IMR-90 (cell line): Measurements from ENCODE around the gene TMEM101. TPM values are rescaled to one million over a fixed set of nuclear protein-coding genes. Genes with fewer than 3 reads are reported as not detected.

Experiments
- ATAC-seq: fragments of 200-7000 bp; cut with Tn5 transposase; 2 replicates; pipeline ENCODE4 v1.9.1; 2020; ENCODE audit warnings: low read depth, mild to moderate bottlenecking, moderate library complexity
- BruUV-seq: library from RNA; stranded (reverse); fragments of 400-500 nt; replicated peaks from 2 replicates; lab custom pipeline; 2021; lab: Mats Ljungman, UMichigan
- CTCF ChIA-PET: fragments of 300-600 bp; formaldehyde crosslinking; extraction: SDS; loops from one replicate; lab custom pipeline; 2021; ENCODE audit warnings: antibody characterized with exemption; lab: Yijun Ruan, JAX
- POLR2A ChIA-PET: fragments of 300-600 bp; sonication (Branson Sonifier 250); formaldehyde crosslinking; loops from one replicate; lab custom pipeline; 2022; ENCODE audit warnings: antibody characterized with exemption; ENCODE audit not compliant: unreplicated experiment; lab: Charles Lee
- DNase-seq: peaks from one replicate; pipeline ENCODE4 v3.0.0; 2013
- H2AFZ ChIP-seq: replicated peaks from 2 replicates; pipeline ENCODE3; 2013; ENCODE audit warnings: low read length, mild to moderate bottlenecking; ENCODE audit not compliant: poor library complexity
- H2AK5ac ChIP-seq: 2 replicates; pipeline ENCODE4 v1.6.1; 2013; ENCODE audit warnings: low read depth, low read length, inconsistent platforms
- H2AK9ac ChIP-seq: replicated peaks from 2 replicates; pipeline ENCODE3; 2013; ENCODE audit warnings: mild to moderate bottlenecking, low read depth, low read length, moderate library complexity; ENCODE audit not compliant: poor library complexity
- H2BK120ac ChIP-seq: 2 replicates; pipeline ENCODE4 v1.6.1; 2013; ENCODE audit warnings: low read depth, low read length, inconsistent platforms
- H2BK15ac ChIP-seq: 3 replicates; pipeline ENCODE4 v1.6.1; 2013; ENCODE audit warnings: low read depth, low read length, inconsistent platforms
- H2BK20ac ChIP-seq: 2 replicates; pipeline ENCODE4 v1.6.1; 2013; ENCODE audit warnings: low read depth, mild to moderate bottlenecking, inconsistent platforms, low read length, moderate library complexity
- H2BK5ac ChIP-seq: 2 replicates; pipeline ENCODE4 v1.6.1; 2013; ENCODE audit warnings: mild to moderate bottlenecking, low read depth, low read length, inconsistent platforms; ENCODE audit not compliant: poor library complexity, severe bottlenecking
- H3K14ac ChIP-seq: replicated peaks from 2 replicates; pipeline ENCODE4 v1.6.1; 2013; ENCODE audit warnings: low read depth, low read length, inconsistent platforms
- H3K18ac ChIP-seq: 2 replicates; pipeline ENCODE4 v1.6.1; 2013; ENCODE audit warnings: low read depth, low read length, control low read depth
- H3K23ac ChIP-seq: 2 replicates; pipeline ENCODE4 v1.6.1; 2013; ENCODE audit warnings: low read depth, low read length, inconsistent platforms
- H3K27ac ChIP-seq: 2 replicates; pipeline ENCODE4 v1.5.1; 2013; ENCODE audit warnings: mild to moderate bottlenecking, control low read depth, low read length; ENCODE audit not compliant: insufficient read depth
- H3K27me3 ChIP-seq: 2 replicates; pipeline ENCODE4 v1.6.1; 2013; ENCODE audit warnings: low read length; ENCODE audit not compliant: control insufficient read depth, insufficient read depth
- H3K36me3 ChIP-seq: 2 replicates; pipeline ENCODE4 v1.6.1; 2013; ENCODE audit warnings: low read length, mixed read lengths; ENCODE audit not compliant: control insufficient read depth, insufficient read depth
- H3K4ac ChIP-seq: 2 replicates; pipeline ENCODE4 v1.6.1; 2013; ENCODE audit warnings: low read depth, low read length, inconsistent platforms
- H3K4me1 ChIP-seq: 2 replicates; pipeline ENCODE4 v1.6.1; 2013; ENCODE audit warnings: low read length, mixed read lengths; ENCODE audit not compliant: control insufficient read depth, insufficient read depth
- H3K4me2 ChIP-seq: 2 replicates; pipeline ENCODE4 v1.6.1; 2013; ENCODE audit warnings: low read depth, mild to moderate bottlenecking, control low read depth, low read length, moderate library complexity
- H3K4me3 ChIP-seq: 2 replicates; pipeline ENCODE4 v1.5.1; 2013; ENCODE audit warnings: low read depth, mild to moderate bottlenecking, control low read depth, low read length, moderate library complexity; ENCODE audit not compliant: insufficient read depth
- H3K56ac ChIP-seq: 2 replicates; pipeline ENCODE4 v1.6.1; 2013; ENCODE audit warnings: low read length, inconsistent platforms; ENCODE audit not compliant: insufficient read depth; ENCODE audit errors: extremely low read depth
- H3K79me1 ChIP-seq, 2 experiments: 2 replicates each; pipeline ENCODE4 v1.6.1; 2013; ENCODE audit warnings: low read length in 2 of 2, inconsistent platforms in 1 of 2, low read depth in 1 of 2
- H3K9ac ChIP-seq: 2 replicates; pipeline ENCODE4 v1.6.1; 2013; ENCODE audit warnings: low read depth, low read length, control low read depth
- H3K9me1 ChIP-seq: 2 replicates; pipeline ENCODE4 v1.6.1; 2013; ENCODE audit warnings: low read length, inconsistent platforms; ENCODE audit not compliant: insufficient read depth
- H3K9me3 ChIP-seq: 2 replicates; pipeline ENCODE4 v1.6.1; 2013; ENCODE audit warnings: low read length; ENCODE audit not compliant: control insufficient read depth, insufficient read depth
- H4K20me1 ChIP-seq: 2 replicates; pipeline ENCODE4 v1.6.1; 2013; ENCODE audit warnings: low read length, inconsistent platforms; ENCODE audit not compliant: insufficient read depth
- H4K5ac ChIP-seq: 2 replicates; pipeline ENCODE4 v1.6.1; 2013; ENCODE audit warnings: mild to moderate bottlenecking, low read depth, low read length, control low read depth
- H4K8ac ChIP-seq, 2 experiments: 2 replicates each; pipeline ENCODE4 v1.6.1; 2013; ENCODE audit warnings: low read depth in 2 of 2, low read length in 2 of 2, control low read depth in 1 of 2, inconsistent platforms in 1 of 2
- H4K91ac ChIP-seq: 2 replicates; pipeline ENCODE4 v1.6.1; 2013; ENCODE audit warnings: low read depth, low read length, inconsistent platforms; ENCODE audit not compliant: insufficient read depth
- CEBPB ChIP-seq: IDR thresholded peaks from 2 replicates; pipeline ENCODE4 v1.6.1; 2012; ENCODE audit warnings: low read depth, low read length, improper control_type of control experiment
- POLR2A ChIP-seq: IDR thresholded peaks from 2 replicates; pipeline ENCODE4 v1.6.1; 2012; ENCODE audit warnings: mild to moderate bottlenecking, low read depth, low read length
- WGBS, 2 experiments: methylation state at CpG; one replicate each; pipeline versions ENCODE4 v1.1.5 to v1.1.7; 2013; ENCODE audit warnings: missing lambda C conversion rate in 2 of 2; ENCODE audit not compliant: insufficient read length in 1 of 2; ENCODE audit errors: extremely low coverage in 2 of 2; 5-methylcytosine and 5-hydroxymethylcytosine counted together
- dilution Hi-C: fragments of 300-500 bp; cut with HindIII; formaldehyde crosslinking; loops from one replicate; pipeline ENCODE4 v1.14.3; 2018; ENCODE audit warnings: low sequenced_read_pairs; ENCODE audit not compliant: unreplicated experiment
- in situ Hi-C: fragments of 300-500 bp; cut with MboI; formaldehyde crosslinking; loops from 3 replicates; pipeline ENCODE4 v1.14.3; 2019; ENCODE audit warnings: low sequenced_read_pairs, inconsistent platforms, mixed read lengths
- intact Hi-C: fragments of 100-400 bp; cut with micrococcal nuclease; formaldehyde crosslinking; loops from 2 replicates; pipeline ENCODE4 v1.10.0; 2022
- polyA plus RNA-seq, 3 experiments: library from polyadenylated mRNA; depleted of rRNA; stranded (reverse); fragments of >200 nt; gene quantifications; 2 replicates each; pipeline ENCODE4 v1.2.3, GENCODE V29; 2012; ENCODE audit warnings: low replicate concordance in 1 of 3
- total RNA-seq: library from RNA; depleted of rRNA; stranded (reverse); fragments of >200 nt; gene quantifications from 2 replicates; pipeline ENCODE4 v1.2.3, GENCODE V29; 2012

TMEM101 gene
- total and polyA plus RNA-seq, 2 of the 4 experiments (the other 2 are of a cell fraction), result 30.7 to 36.6 TPM

DNA sequence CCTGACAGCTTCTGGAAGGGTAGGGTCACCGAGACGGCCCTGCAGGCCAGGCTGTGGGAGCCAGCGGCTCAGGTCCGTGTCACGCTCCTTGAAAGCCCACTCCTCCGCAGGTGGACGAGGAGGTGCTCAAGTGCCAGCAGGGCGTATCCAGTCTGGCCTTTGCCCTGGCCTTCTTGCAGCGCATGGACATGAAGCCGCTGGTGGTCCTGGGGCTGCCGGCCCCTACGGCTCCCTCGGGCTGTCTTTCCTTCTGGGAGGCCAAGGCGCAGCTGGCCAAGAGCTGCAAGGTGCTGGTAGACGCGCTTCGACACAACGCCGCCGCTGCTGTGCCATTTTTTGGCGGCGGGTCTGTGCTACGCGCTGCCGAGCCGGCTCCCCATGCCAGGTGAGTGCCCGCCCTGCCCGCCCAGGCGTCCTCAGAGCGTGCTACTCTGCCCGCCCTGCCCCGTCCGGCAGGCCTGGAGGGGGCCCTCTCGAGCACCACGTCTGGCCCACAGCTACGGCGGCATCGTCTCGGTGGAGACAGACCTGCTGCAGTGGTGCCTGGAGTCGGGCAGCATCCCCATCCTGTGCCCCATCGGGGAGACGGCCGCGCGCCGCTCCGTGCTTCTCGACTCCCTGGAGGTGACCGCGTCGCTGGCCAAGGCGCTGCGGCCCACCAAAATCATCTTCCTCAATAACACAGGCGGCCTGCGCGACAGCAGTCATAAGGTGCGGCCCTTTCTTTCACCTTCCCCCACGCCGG, 9.1 kb downstream of the TMEM101 start:
- intact Hi-C loops (no loop called here), in situ Hi-C loops (no loop called here), dilution Hi-C loops (no loop called here)
- Histone ChIP-seq H2AK9ac (peak overlapping the region; percentile 93), H3K4me2 (peak overlapping the region; percentile 68), H4K5ac (peak overlapping the region; percentile 25; the same call in 1 of the 2 replicates), H2BK5ac (no peak overlapping the region), H2BK20ac (no peak overlapping the region), H3K9ac (peak overlapping the region; percentile 35; the same call in 1 of the 2 replicates), H3K27ac (no peak overlapping the region), H4K8ac (peak overlapping the region; percentile 64 to 73; a peak in 2 of 4 replicates), H2AFZ (peak overlapping the region; percentile 96), H4K91ac (no peak overlapping the region), H3K56ac (no peak overlapping the region), H2BK120ac (no peak overlapping the region), H4K20me1 (no peaks in the 10 kb centered on the region), H3K18ac (no peak overlapping the region), H3K9me1 (peaks cover 17% of the 10 kb centered on the region), H2AK5ac (peak overlapping the region; percentile 9), H3K9me3 (no peaks in the 10 kb centered on the region), H3K23ac (no peak overlapping the region), H3K4me3 (no peak overlapping the region), H3K36me3 (no peaks in the 10 kb centered on the region), H3K4me1 (peaks cover 19% of the 10 kb centered on the region), H3K14ac (no peak overlapping the region), H3K27me3 (peaks cover 3% of the 10 kb centered on the region; the same call in 1 of the 2 replicates), H3K4ac (peak overlapping the region; percentile 86; the same call in 1 of the 2 replicates), H2BK15ac (no peak overlapping the region), H3K79me1 (peaks cover 0 to 32% of the 10 kb centered on the region in 2 experiments; a peak in 2 of 4 replicates)
- DNase-seq (no peak), ATAC-seq (no peak)
- TF ChIP-seq POLR2A (no peak), CEBPB (no peak)
- CTCF ChIA-PET, result no interaction called here
- no TSS peak for BruUV-seq
- 38% methylated on average over 37 of the region's 59 CpGs; no CpG with 5 or more reads in 1 of the 2 experiments for WGBS, 2 experiments
- POLR2A ChIA-PET, result no interaction called here
